Large intestine (tissue), 3 donors: ENCODE results near the gene MBTPS1. TPM values are rescaled to one million over a fixed set of nuclear protein-coding genes. Genes with fewer than 3 reads are reported as not detected.

Experiments used
- DNase-seq, 2 donors: peaks; one replicate each; pipeline versions ENCODE4 v3.0.0 to v3.0.0-alpha.2; 2013
- H3K27ac ChIP-seq: one replicate; pipeline ENCODE4 v1.5.1; 2013; ENCODE audit warnings: low read length
- H3K27me3 ChIP-seq: 2 replicates; pipeline ENCODE4 v1.6.1; 2013; ENCODE audit warnings: low read length; ENCODE audit not compliant: control insufficient read depth, insufficient read depth
- H3K36me3 ChIP-seq: 2 replicates; pipeline ENCODE4 v1.6.1; 2013; ENCODE audit warnings: low read length; ENCODE audit not compliant: control insufficient read depth, insufficient read depth
- H3K4me1 ChIP-seq: one replicate; pipeline ENCODE4 v1.6.1; 2013; ENCODE audit warnings: low read length; ENCODE audit not compliant: control insufficient read depth, insufficient read depth
- H3K4me3 ChIP-seq: one replicate; pipeline ENCODE4 v1.5.1; 2013; ENCODE audit warnings: low read length
- H3K9me3 ChIP-seq: one replicate; pipeline ENCODE4 v1.6.1; 2013; ENCODE audit warnings: mild to moderate bottlenecking, low read depth, low read length, moderate library complexity; ENCODE audit not compliant: control insufficient read depth
- WGBS: methylation state at CpG from one replicate; pipeline ENCODE4 v1.1.5; 2013; ENCODE audit warnings: low lambda C conversion rate; ENCODE audit not compliant: insufficient coverage; 5-methylcytosine and 5-hydroxymethylcytosine counted together
- polyA plus RNA-seq: library from polyadenylated mRNA; unstranded; fragments of 120-200 nt; gene quantifications from one replicate; pipeline ENCODE4 v1.2.1, GENCODE V29; 2013

Gene MBTPS1
- polyA plus RNA-seq, 1 donor, result 67.7 TPM

DNA sequence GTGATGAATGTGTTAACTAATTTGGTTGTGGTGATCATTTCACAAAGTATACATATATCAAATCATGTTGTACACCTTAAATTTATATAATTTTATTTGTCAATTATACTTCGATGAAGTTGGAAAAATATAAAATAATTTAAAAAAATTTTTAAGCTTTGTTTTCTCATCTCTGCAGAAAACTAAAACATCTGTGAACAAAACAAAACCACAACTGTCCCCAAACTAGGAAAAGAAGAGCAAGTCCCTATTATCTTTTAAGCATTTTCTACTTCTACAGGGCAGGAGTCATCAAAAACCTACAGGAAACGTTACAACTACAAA, 21.7 kb upstream of the MBTPS1 start:
- Histone ChIP-seq H3K9me3 (no peaks in the 10 kb centered on the region), H3K4me1 (peaks cover 5% of the 10 kb centered on the region), H3K36me3 (no peaks in the 10 kb centered on the region), H3K27ac (no peak overlapping the region), H3K27me3 (no peaks in the 10 kb centered on the region), H3K4me3 (no peak overlapping the region)
- WGBS, result no CpG with 5 or more reads among the region's 2 CpGs
- DNase-seq, result no peak

DNA sequence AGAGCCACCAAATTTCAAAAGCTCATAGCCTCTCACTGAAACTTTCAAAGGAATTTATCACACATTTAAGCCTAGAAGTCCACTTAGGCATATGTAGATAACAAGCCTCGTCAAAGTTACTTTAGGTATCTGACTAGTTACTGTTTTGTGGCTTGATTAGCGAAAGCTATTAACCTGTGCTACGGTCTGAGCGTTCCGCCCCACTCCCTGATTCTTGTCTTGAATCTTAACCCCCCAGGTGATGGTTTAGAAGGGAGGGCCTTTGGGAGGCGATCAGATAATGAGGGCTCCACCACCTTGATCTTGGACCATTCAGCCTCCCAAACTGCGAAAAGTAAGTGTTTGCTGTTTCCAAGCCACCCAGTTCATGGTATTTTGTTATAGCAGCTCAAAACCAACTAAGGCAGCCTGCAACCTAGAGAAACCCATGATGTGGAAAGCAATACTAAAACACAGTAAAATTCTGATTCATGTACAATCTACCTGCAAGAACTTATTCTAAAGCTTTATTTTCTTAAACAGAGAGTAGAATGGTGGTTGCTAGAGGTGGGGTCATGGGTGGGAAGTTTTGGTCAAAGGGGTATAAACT, 21.1 kb upstream of the MBTPS1 start:
- Histone ChIP-seq H3K9me3 (no peaks in the 10 kb centered on the region), H3K4me3 (no peak overlapping the region), H3K27ac (no peak overlapping the region), H3K27me3 (no peaks in the 10 kb centered on the region), H3K4me1 (peaks cover 5% of the 10 kb centered on the region), H3K36me3 (no peaks in the 10 kb centered on the region)
- WGBS, result no CpG with 5 or more reads among the region's 7 CpGs
- no peak for DNase-seq

DNA sequence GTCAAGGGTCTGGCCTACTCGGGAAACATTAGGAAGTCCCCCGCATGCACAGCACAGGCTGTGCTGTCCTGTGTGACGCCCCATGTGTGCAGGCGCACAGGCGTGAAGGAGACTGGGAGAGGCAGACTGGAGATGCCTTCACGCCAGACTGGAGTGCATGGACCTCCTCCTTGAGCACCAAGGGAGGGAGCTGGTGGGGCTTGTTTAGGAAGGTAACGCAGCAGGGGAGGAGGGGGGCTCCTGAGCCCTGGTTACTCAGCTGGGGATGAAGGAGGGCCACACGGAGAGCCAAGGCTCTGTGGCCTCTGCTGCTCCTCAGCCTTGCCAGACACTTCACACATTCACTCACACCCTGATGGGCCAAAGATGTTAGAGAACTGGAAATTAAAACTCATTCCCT, 20.5 kb upstream of the MBTPS1 start:
- H3K9me3 ChIP-seq, result no peaks in the 10 kb centered on the region
- no peaks in the 10 kb centered on the region for H3K36me3 ChIP-seq
- H3K4me1 ChIP-seq, result peaks cover 5% of the 10 kb centered on the region
- DNase-seq, result no peak
- no peak overlapping the region for H3K4me3 ChIP-seq
- no peaks in the 10 kb centered on the region for H3K27me3 ChIP-seq
- no peak overlapping the region for H3K27ac ChIP-seq
- no CpG with 5 or more reads among the region's 8 CpGs for WGBS

DNA sequence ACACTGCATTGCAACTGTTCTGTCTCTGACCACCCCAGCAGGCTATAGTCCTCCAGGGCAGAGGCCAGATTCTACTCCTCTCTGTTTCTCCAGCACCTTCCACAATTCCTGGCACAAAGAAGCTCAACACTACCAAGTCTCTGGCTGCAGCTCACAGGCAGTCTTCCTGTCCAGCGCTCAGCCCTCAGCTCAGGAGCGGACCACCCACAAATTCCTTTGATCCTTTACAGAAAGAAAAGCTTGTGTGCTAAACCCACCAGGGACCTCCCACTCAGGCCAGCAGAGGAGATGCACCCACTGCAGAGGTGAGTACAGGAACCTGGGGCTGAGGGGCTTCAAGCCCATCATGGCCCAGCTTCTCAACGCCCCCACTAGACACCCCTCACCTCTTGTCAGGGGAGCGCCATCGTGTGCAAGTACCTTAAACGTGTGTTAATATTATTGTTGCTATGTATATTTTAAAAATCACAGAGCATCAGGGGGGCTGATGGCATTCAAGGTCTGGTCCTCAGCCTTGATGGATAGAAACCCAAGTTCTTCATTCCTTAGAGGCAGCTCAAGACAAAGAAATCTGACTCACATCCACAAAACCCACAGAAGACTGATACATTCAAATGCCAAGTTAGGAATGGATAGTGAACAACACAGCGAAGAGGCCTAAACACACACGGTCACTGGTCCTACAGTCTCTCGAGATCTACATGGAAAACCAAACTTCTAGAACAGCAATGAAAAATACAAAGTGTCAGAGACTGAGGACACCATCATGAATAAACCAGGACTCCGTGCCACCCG, 19.8 kb upstream of the MBTPS1 start:
- Histone ChIP-seq H3K36me3 (no peaks in the 10 kb centered on the region), H3K4me1 (peaks cover 5% of the 10 kb centered on the region), H3K9me3 (no peaks in the 10 kb centered on the region), H3K4me3 (no peak overlapping the region), H3K27ac (no peak overlapping the region), H3K27me3 (no peaks in the 10 kb centered on the region)
- 80% methylated on average over 1 of the region's 11 CpGs for WGBS
- DNase-seq, result no peak

DNA sequence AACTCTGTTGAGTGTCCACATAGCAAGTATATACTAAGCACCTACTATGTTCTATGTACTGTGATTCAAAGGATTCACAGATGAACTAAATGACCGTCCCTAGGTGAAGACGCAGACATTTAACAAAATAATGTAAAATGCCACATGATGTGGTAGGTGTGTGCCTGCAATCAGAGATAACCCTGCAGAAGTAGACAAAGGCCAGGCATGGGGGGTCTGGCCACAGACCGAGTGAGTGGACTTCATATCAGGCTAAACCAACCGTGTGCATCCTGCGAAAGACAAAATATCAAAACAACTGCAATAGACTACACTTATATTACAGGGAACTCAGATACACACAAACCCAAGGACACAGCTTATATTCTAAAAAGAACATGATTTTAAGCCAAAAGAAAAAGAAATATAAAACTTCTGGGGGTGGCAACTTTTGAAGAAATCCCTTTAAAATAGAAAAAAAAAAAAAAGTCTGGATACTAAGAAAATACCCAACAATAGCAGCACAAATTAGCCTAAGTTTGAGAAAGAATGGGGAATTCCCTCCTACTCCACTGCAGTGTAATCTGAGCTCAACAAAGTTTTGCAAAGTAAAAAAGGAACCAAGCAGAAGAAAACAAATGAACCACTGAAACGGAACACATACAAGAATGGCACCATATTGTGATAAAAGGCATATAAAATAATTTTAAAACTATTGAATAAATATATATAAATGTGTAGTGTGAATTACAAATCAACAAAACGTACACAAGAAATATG, 16.0 kb upstream of the MBTPS1 start:
- 71% methylated on average over 4 of the region's 7 CpGs for WGBS
- H3K27ac ChIP-seq, result no peak overlapping the region
- H3K36me3 ChIP-seq, result peaks cover 13% of the 10 kb centered on the region
- no peaks in the 10 kb centered on the region for H3K9me3 ChIP-seq
- H3K4me1 ChIP-seq, result no peaks in the 10 kb centered on the region
- H3K4me3 ChIP-seq, result no peak overlapping the region
- DNase-seq, result no peak
- no peaks in the 10 kb centered on the region for H3K27me3 ChIP-seq

DNA sequence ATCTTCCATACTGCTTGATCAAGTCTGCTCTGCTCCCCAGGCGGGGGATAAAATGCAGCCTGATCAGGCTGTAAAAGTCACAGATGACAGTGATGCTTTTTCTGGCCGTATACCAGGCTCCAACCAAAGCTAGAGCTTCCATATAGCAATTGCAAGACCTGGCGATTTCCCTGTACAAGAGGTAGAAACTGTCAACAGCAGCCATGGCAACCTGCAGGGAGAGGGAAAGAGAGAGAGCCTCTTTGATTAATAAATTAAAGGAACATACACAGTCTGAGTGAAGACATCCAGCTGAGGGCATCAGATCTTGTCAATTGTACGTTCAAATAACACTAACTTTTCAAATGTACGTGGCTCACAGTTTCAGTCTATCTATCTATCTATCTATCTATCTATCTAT, 14.4 kb upstream of the MBTPS1 start:
- H3K9me3 ChIP-seq, result no peaks in the 10 kb centered on the region
- no peak for DNase-seq
- H3K36me3 ChIP-seq, result peaks cover 17% of the 10 kb centered on the region
- H3K27ac ChIP-seq, result no peak overlapping the region
- H3K4me3 ChIP-seq, result no peak overlapping the region
- no peaks in the 10 kb centered on the region for H3K4me1 ChIP-seq
- H3K27me3 ChIP-seq, result no peaks in the 10 kb centered on the region
- no CpG with 5 or more reads among the region's 5 CpGs for WGBS

DNA sequence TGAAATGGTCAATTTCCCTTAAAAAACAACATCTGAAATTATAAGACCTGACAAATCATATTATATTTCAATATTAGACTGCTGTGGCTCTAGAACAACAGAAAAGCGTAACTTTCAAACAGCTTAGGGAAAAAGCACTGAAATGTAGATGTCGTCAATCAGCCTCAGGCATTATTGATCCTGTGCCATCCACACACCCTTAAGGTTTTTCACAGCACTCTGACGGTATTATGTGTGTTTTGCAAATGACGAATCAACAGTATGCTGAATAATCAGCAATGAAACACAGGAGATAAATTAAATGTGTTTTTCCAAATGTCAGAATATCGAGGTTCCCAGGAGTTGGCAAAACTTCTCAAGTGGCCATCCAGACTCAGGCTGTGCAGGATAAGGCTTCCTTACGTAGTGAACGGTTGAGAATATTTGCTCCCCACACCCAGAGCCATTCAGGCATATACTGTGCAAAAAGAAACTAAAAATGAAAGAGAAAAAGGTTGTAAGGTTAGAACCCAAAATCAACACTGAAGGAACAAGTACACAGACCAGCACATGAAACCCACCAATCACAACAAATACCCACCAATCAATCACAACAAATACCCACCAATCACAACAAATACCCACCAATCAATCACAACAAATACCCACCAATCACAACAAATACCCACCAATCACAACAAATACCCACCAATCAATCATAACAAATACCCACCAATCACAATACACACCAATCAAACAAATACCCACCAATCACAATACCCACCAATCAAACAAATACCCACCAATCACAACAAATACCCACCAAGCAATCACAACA, 7.7 kb upstream of the MBTPS1 start:
- no peaks in the 10 kb centered on the region for H3K9me3 ChIP-seq
- H3K4me1 ChIP-seq, result no peaks in the 10 kb centered on the region
- H3K36me3 ChIP-seq, result peaks cover 19% of the 10 kb centered on the region
- no peak for DNase-seq
- H3K27me3 ChIP-seq, result no peaks in the 10 kb centered on the region
- no peak overlapping the region for H3K4me3 ChIP-seq
- H3K27ac ChIP-seq, result no peak overlapping the region
- no CpG with 5 or more reads among the region's 7 CpGs for WGBS

DNA sequence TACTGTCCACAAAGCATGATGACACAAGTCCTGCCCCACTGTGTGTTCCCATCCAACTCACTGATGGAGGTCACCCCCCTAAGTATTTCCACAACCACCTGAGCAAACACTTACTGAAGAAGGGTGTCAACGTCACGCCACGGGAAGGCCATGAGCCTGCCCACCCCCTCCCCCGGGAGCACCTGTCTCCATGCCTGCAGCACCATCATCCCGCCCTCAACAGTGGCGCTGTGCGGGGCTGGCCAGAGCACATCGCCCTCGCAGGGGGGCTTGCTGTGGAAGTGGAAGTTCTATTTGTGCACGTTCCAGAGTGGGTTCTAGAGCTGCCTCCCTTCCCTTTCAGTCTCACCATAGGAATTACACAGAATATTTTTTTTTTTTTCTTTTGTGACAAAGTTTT, 4.3 kb upstream of the MBTPS1 start:
- no peak overlapping the region for H3K27ac ChIP-seq
- no peak for DNase-seq
- WGBS, result no CpG with 5 or more reads among the region's 10 CpGs
- H3K4me3 ChIP-seq, result no peak overlapping the region
- peaks cover 2% of the 10 kb centered on the region for H3K4me1 ChIP-seq
- H3K27me3 ChIP-seq, result no peaks in the 10 kb centered on the region
- no peaks in the 10 kb centered on the region for H3K9me3 ChIP-seq
- H3K36me3 ChIP-seq, result peaks cover 12% of the 10 kb centered on the region

DNA sequence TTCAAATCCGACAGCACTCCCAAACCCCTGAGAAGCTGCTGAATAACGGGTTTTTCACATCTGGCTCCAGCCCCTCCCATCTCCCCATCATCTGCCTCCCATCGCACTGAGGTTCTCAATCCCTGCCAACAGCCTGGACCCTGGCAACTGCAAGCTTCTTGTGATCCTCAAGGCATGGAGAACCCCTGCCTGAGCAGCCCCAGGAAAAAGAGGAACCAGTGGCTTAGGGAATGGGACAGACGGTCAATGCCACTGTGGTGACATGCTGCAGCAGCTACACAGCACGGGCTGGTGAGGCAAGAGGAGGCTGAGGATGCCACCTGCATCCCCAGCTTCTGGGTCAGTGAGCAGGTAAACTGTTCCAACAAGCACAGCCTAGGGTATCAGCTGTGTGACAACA, 3.3 kb upstream of the MBTPS1 start:
- no CpG with 5 or more reads among the region's 5 CpGs for WGBS
- peaks cover 12% of the 10 kb centered on the region for H3K36me3 ChIP-seq
- H3K27ac ChIP-seq, result no peak overlapping the region
- no peaks in the 10 kb centered on the region for H3K9me3 ChIP-seq
- H3K4me1 ChIP-seq, result peaks cover 2% of the 10 kb centered on the region
- no peak for DNase-seq
- no peaks in the 10 kb centered on the region for H3K27me3 ChIP-seq
- no peak overlapping the region for H3K4me3 ChIP-seq

DNA sequence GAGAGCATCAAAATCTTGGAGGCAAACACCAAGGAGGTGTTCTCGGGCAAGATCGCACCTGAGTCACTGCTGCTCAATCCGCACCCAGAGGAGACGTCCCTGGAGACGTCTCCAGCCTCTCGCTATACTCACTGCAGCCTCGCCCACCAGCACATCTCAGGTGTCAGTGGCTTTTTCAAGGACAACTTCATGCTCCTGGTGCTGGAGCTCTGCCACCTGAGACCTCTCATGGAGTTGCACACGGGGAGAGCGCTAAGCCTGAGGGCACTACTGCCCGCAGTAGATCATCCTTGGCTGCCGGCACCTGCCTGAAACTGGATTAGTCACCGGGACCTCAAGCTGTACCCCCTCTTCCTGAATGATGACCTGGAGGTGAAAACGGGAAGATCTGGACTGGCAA, 2.6 kb upstream of the MBTPS1 start:
- Histone ChIP-seq H3K27me3 (no peaks in the 10 kb centered on the region), H3K9me3 (no peaks in the 10 kb centered on the region), H3K27ac (no peak overlapping the region), H3K36me3 (peaks cover 10% of the 10 kb centered on the region), H3K4me3 (no peak overlapping the region), H3K4me1 (peaks cover 2% of the 10 kb centered on the region)
- no peak for DNase-seq
- no CpG with 5 or more reads among the region's 13 CpGs for WGBS
